Endothelial cell of umbilical vein (primary cell): ENCODE data around the gene PTPN22. TPM values are rescaled to one million over a fixed set of nuclear protein-coding genes. Genes with fewer than 3 reads are reported as not detected.

ENCODE experiments used
- BruUV-seq: library from RNA; stranded (reverse); fragments of 400-500 nt; replicated peaks from 2 replicates; lab custom pipeline; 2021; lab: Mats Ljungman, UMichigan
- CTCF ChIA-PET: fragments of 300-600, 350-600 bp; sonication (Branson Sonifier 250); formaldehyde crosslinking; loops from one replicate; lab custom pipeline; 2021; ENCODE audit warnings: antibody characterized with exemption, inconsistent platforms; lab: Charles Lee
- POLR2A ChIA-PET: fragments of 300-600, 350-600 bp; sonication (Branson Sonifier 250); formaldehyde crosslinking; loops from one replicate; lab custom pipeline; 2021; ENCODE audit warnings: antibody characterized with exemption, inconsistent platforms; lab: Charles Lee
- DNase-seq: peaks from one replicate; pipeline ENCODE4 v3.0.0-alpha.2; 2011; ENCODE audit warnings: low read depth, low spot score
- FAIRE-seq: peaks from 2 replicates; lab custom pipeline; 2011; peaks lifted over from hg19 to GRCh38; lab: Jason Lieb, UNC
- H2AFZ ChIP-seq: 2 replicates; pipeline ENCODE4 v1.6.0; 2012; ENCODE audit warnings: low read depth, low read length, control low read depth, inconsistent platforms
- H3K27ac ChIP-seq: 2 replicates; pipeline ENCODE4 v1.5.1; 2011; ENCODE audit warnings: low read depth, mild to moderate bottlenecking, control low read depth, low read length, moderate library complexity; ENCODE audit not compliant: insufficient read depth
- H3K27me3 ChIP-seq, 2 experiments: 2 replicates each; pipeline versions ENCODE4 v1.6.0 to v1.6.1; 2011; ENCODE audit warnings: low read length in 2 of 2, mixed read lengths in 1 of 2; ENCODE audit not compliant: control insufficient read depth in 2 of 2, insufficient read depth in 2 of 2
- H3K36me3 ChIP-seq, 2 experiments: 2 replicates in 1 of 2; 3 replicates in 1 of 2; pipeline ENCODE4 v1.5.1; 2011; ENCODE audit warnings: low read length in 2 of 2, mild to moderate bottlenecking in 1 of 2, moderate library complexity in 1 of 2; ENCODE audit not compliant: control insufficient read depth in 2 of 2, insufficient read depth in 2 of 2; ENCODE audit errors: extremely low read depth in 1 of 2
- H3K4me1 ChIP-seq: 3 replicates; pipeline ENCODE4 v1.5.1; 2011; ENCODE audit warnings: mild to moderate bottlenecking, low read length; ENCODE audit not compliant: control insufficient read depth, insufficient read depth; ENCODE audit errors: extremely low read depth
- H3K4me2 ChIP-seq: 2 replicates; pipeline ENCODE4 v1.6.1; 2011; ENCODE audit warnings: low read length, control low read depth, mixed read lengths; ENCODE audit not compliant: insufficient read depth
- H3K4me3 ChIP-seq, 3 experiments: fragments of 200-600 bp in 1 of 3; sonication (generic), shearing (Covaris generic) in 1 of 3; replicated peaks in 1 of 3; 2 replicates each; pipeline ENCODE4 v1.5.1; 2011 to 2016; ENCODE audit warnings: control low read depth in 3 of 3, low read length in 3 of 3, mild to moderate bottlenecking in 2 of 3, inconsistent platforms in 1 of 3, low read depth in 1 of 3, moderate library complexity in 1 of 3; ENCODE audit not compliant: insufficient read depth in 1 of 3
- H3K79me2 ChIP-seq: 2 replicates; pipeline ENCODE4 v1.6.0; 2012; ENCODE audit warnings: low read length, inconsistent platforms; ENCODE audit not compliant: control insufficient read depth, insufficient read depth
- H3K9ac ChIP-seq: replicated peaks from 2 replicates; pipeline ENCODE3; 2011; ENCODE audit warnings: low read length, control low read depth; ENCODE audit not compliant: insufficient read depth; ENCODE audit errors: extremely low read depth
- H3K9me1 ChIP-seq: replicated peaks from 3 replicates; pipeline ENCODE4 v1.6.0; 2011; ENCODE audit warnings: mild to moderate bottlenecking, low read length; ENCODE audit not compliant: control insufficient read depth, insufficient read depth; ENCODE audit errors: extremely low read depth
- H3K9me3 ChIP-seq: replicated peaks from 2 replicates; pipeline ENCODE4 v1.5.1; 2012; ENCODE audit warnings: low read length, inconsistent platforms; ENCODE audit not compliant: control insufficient read depth, insufficient read depth
- H4K20me1 ChIP-seq: replicated peaks from 2 replicates; pipeline ENCODE3; 2011; ENCODE audit warnings: mild to moderate bottlenecking, low read length; ENCODE audit not compliant: control insufficient read depth, insufficient read depth; ENCODE audit errors: extremely low read depth
- CTCF ChIP-seq, 2 donors: IDR thresholded peaks; 1 replicate in 1 of 2; 2 replicates in 1 of 2; pipeline ENCODE4 v1.5.1; 2011; ENCODE audit warnings: low read length in 2 of 2, mild to moderate bottlenecking in 2 of 2, moderate library complexity in 2 of 2, control low read depth in 1 of 2, inconsistent platforms in 1 of 2, low read depth in 1 of 2; ENCODE audit not compliant: insufficient read depth in 1 of 2; ENCODE audit errors: extremely low read depth in 1 of 2
- EZH2 ChIP-seq: IDR thresholded peaks from 2 replicates; pipeline ENCODE4 v1.6.1; 2012; ENCODE audit warnings: borderline replicate concordance, low read depth, mild to moderate bottlenecking, moderate library complexity, low read length, inconsistent platforms; ENCODE audit not compliant: severe bottlenecking
- FOS ChIP-seq: IDR thresholded peaks from 2 replicates; pipeline ENCODE4 v1.6.1; 2011; ENCODE audit warnings: mild to moderate bottlenecking, low read length, moderate library complexity, borderline replicate concordance; ENCODE audit not compliant: insufficient read depth
- GATA2 ChIP-seq: IDR thresholded peaks from 2 replicates; pipeline ENCODE4 v1.7.0; 2011; ENCODE audit warnings: low read depth, mild to moderate bottlenecking, moderate library complexity, mixed read lengths, low read length; ENCODE audit not compliant: insufficient read length, insufficient read depth
- JUN ChIP-seq: IDR thresholded peaks from 2 replicates; pipeline ENCODE4 v1.6.1; 2011; ENCODE audit warnings: borderline replicate concordance, low read depth; ENCODE audit not compliant: insufficient read length, insufficient read depth
- MYC ChIP-seq: IDR thresholded peaks from one replicate; pipeline ENCODE4 v1.6.1; 2011; ENCODE audit warnings: mild to moderate bottlenecking, low read depth, low read length
- POLR2A ChIP-seq: IDR thresholded peaks from 2 replicates; pipeline ENCODE4 v1.6.1; 2012; ENCODE audit warnings: low read depth, mild to moderate bottlenecking, control low read depth, low read length
- POLR2AphosphoS5 ChIP-seq: IDR thresholded peaks from 2 replicates; pipeline ENCODE4 v1.6.1; 2012; ENCODE audit warnings: low read depth, mild to moderate bottlenecking, control low read depth, low read length, moderate library complexity; ENCODE audit not compliant: insufficient read depth
- dilution Hi-C: fragments of 300-500 bp; cut with MboI; formaldehyde crosslinking; loops from one replicate; pipeline ENCODE4 v1.15.0; 2019; ENCODE audit warnings: low sequenced_read_pairs; ENCODE audit not compliant: extremely low pct_ligation_motif_present
- intact Hi-C: fragments of 100-400 bp; cut with micrococcal nuclease; formaldehyde crosslinking; loops from one replicate; pipeline ENCODE4 v1.10.0; 2022
- polyA plus RNA-seq, 4 experiments: library from polyadenylated mRNA; depleted of rRNA in 3 of 4; stranded (reverse) in 3 of 4; unstranded in 1 of 4; fragments of >200 nt; gene quantifications; 2 replicates each; pipeline versions ENCODE4 v1.2.1 to v1.2.3, GENCODE V29; 2011 to 2012; ENCODE audit warnings: missing spikeins in 1 of 4
- total RNA-seq: library from RNA; stranded (reverse); gene quantifications from 2 replicates; pipeline ENCODE4 v1.2.3, GENCODE V29; 2021
- TF ChIP-seq, protein P1 (sequence below): IDR thresholded peaks from 2 replicates; pipeline ENCODE4 v1.6.1; 2011; ENCODE audit not compliant: insufficient read depth, insufficient read length

PTPN22 gene
- total and polyA plus RNA-seq, 2 donors (not counting 3 experiments of a cell fraction or from before 2014, with no cell fraction given) = not detected

DNA sequence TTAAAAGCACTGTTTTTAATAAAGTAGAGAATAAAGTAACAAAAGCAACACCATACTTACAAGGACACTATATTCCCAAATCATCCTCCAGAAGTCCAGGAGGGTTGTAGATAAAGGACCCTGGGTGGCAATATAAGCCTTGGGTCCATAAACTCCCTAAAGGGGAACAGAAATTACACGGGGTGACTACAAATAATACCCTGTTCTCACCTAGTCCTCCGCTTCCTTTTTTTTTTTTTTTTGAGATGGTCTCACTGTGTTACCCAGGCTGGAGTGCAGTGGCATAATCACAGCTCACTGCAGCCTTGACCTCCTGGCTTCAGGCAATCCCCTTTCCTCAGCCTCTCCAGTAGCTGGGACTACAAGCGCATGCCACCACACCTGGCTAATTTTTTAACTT lies 13.1 kb downstream of the PTPN22 start:
- DNase-seq = no peak
- H3K4me1 ChIP-seq = peaks cover 14% of the 10 kb centered on the region
- TF ChIP-seq POLR2A = no peak
- TF ChIP-seq CTCF (IDR thresholded peaks at IDR 0.05; ENCODE audit: extremely low read depth in 1 of 2, insufficient read depth in 1 of 2, low read depth in 1 of 2, low read length in 2 of 2) = no peak
- no peaks in the 10 kb centered on the region for H3K9me1 ChIP-seq
- H3K4me3 ChIP-seq = no peak overlapping the region
- no peaks in the 10 kb centered on the region for H3K79me2 ChIP-seq
- ChIA-PET CTCF (interaction anchor here (1.6 kb wide), 1 partner anchor 8 kb away, joined by 7 read pairs; no protein-coding TSS in a partner anchor), POLR2A (no interaction called here)
- intact Hi-C loops (no loop called here), dilution Hi-C loops (no loop called here)
- H3K36me3 ChIP-seq = no peaks in the 10 kb centered on the region
- BruUV-seq = no TSS peak
- no peak overlapping the region for H3K9ac ChIP-seq
- no peaks in the 10 kb centered on the region for H3K9me3 ChIP-seq
- H4K20me1 ChIP-seq = no peaks in the 10 kb centered on the region
- H3K27me3 ChIP-seq = no peaks in the 10 kb centered on the region
- no peak overlapping the region for H3K27ac ChIP-seq
- no peak overlapping the region for H2AFZ ChIP-seq
- FAIRE-seq = no peak
- no peak overlapping the region for H3K4me2 ChIP-seq

DNA sequence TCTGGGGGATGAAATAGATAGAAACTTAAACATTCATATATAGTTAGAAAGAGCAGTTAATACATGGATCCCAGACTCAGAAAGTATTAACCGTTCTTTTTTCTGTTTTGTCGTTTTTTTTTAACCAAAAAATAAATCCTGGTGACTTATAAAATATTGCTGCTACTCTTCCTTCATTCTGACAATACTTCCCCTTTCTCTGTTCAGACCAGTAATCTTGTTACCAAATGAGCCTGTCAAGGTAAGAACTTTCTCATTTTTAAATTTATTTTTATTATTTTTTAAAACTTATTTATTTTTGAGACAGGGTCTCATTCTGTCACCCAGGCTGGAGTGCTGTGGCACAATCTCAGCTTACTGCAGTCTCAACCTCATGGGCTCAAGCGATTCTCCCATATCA lies 13.7 kb downstream of the PTPN22 start:
- Histone ChIP-seq H3K4me3 (no peak overlapping the region), H3K27me3 (no peaks in the 10 kb centered on the region), H3K79me2 (no peaks in the 10 kb centered on the region), H3K9ac (no peak overlapping the region), H2AFZ (no peak overlapping the region), H3K9me1 (no peaks in the 10 kb centered on the region), H3K36me3 (no peaks in the 10 kb centered on the region), H4K20me1 (no peaks in the 10 kb centered on the region), H3K4me1 (peaks cover 14% of the 10 kb centered on the region), H3K27ac (no peak overlapping the region), H3K9me3 (no peaks in the 10 kb centered on the region), H3K4me2 (no peak overlapping the region)
- BruUV-seq = no TSS peak
- TF ChIP-seq CTCF (IDR thresholded peaks at IDR 0.05; ENCODE audit: extremely low read depth in 1 of 2, insufficient read depth in 1 of 2, low read depth in 1 of 2, low read length in 2 of 2) = no peak
- no peak for TF ChIP-seq POLR2A
- no peak for TF ChIP-seq GATA2
- no peak for TF ChIP-seq EZH2
- TF ChIP-seq MYC = no peak
- no peak for TF ChIP-seq FOS
- TF ChIP-seq POLR2AphosphoS5 = no peak
- no peak for TF ChIP-seq JUN
- TF ChIP-seq, protein P1, sequence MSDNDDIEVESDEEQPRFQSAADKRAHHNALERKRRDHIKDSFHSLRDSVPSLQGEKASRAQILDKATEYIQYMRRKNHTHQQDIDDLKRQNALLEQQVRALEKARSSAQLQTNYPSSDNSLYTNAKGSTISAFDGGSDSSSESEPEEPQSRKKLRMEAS = no peak
- ChIA-PET POLR2A (no interaction called here), CTCF (no interaction called here)
- dilution Hi-C loops = no loop called here
- DNase-seq = no peak
- intact Hi-C loops = no loop called here
- FAIRE-seq = no peak
